Naive thymus-derived CD4-positive, alpha-beta T cell (primary cell): ENCODE data around the gene MYH7B. TPM values are rescaled to one million over a fixed set of nuclear protein-coding genes. Genes with fewer than 3 reads are reported as not detected.

ENCODE experiments used
- ATAC-seq: fragments of 150-1000 bp; cut with Tn5 transposase; 2 replicates; pipeline ENCODE4 v1.10.0; 2021; ENCODE audit warnings: mild to moderate bottlenecking, moderate library complexity
- CTCF ChIA-PET: fragments of 350-600 bp; sonication (Branson Sonifier 250); formaldehyde crosslinking; loops from one replicate; lab custom pipeline; 2021; ENCODE audit warnings: antibody characterized with exemption; lab: Charles Lee
- POLR2A ChIA-PET: fragments of 350-600 bp; sonication (Branson Sonifier 250); formaldehyde crosslinking; loops from one replicate; lab custom pipeline; 2021; ENCODE audit warnings: antibody characterized with exemption, inconsistent platforms; lab: Charles Lee
- DNase-seq, 9 donors: peaks; one replicate each; pipeline versions ENCODE4 v3.0.0 to v3.0.0-alpha.2; 2020 to 2022; ENCODE audit warnings: mixed read lengths in 1 of 9
- H3K27ac ChIP-seq: one replicate; pipeline ENCODE4 v1.7.0; 2013; ENCODE audit warnings: mild to moderate bottlenecking, low read depth, low read length, moderate library complexity
- H3K27me3 ChIP-seq, 2 donors: one replicate each; pipeline ENCODE4 v1.7.0; 2013; ENCODE audit warnings: low read length in 2 of 2, mild to moderate bottlenecking in 2 of 2, moderate library complexity in 2 of 2; ENCODE audit not compliant: control insufficient read depth in 2 of 2, insufficient read depth in 2 of 2
- H3K36me3 ChIP-seq, 3 experiments: 1 replicate in 2 of 3; 2 replicates in 1 of 3; pipeline ENCODE4 v1.7.0; 2013; ENCODE audit warnings: low read length in 3 of 3, mild to moderate bottlenecking in 3 of 3, moderate library complexity in 1 of 3; ENCODE audit not compliant: insufficient read depth in 3 of 3, control insufficient read depth in 2 of 3
- H3K4me1 ChIP-seq, 2 donors: one replicate each; pipeline ENCODE4 v1.7.0; 2013; ENCODE audit warnings: low read length in 2 of 2, mild to moderate bottlenecking in 2 of 2, moderate library complexity in 1 of 2; ENCODE audit not compliant: control insufficient read depth in 2 of 2, insufficient read depth in 2 of 2
- H3K4me3 ChIP-seq: 2 replicates; pipeline ENCODE4 v1.7.0; 2013; ENCODE audit warnings: mild to moderate bottlenecking, low read length
- H3K9me3 ChIP-seq, 3 experiments: 1 replicate in 2 of 3; 2 replicates in 1 of 3; pipeline ENCODE4 v1.7.0; 2013; ENCODE audit warnings: low read length in 3 of 3; ENCODE audit not compliant: control insufficient read depth in 2 of 3
- H3K27ac Mint-ChIP-seq, 9 donors: one replicate each; pipeline ENCODE4 v1.8.0; 2020 to 2022; ENCODE audit warnings: mixed read lengths in 9 of 9, mild to moderate bottlenecking in 8 of 9, moderate library complexity in 5 of 9, inconsistent platforms in 2 of 9
- H3K27me3 Mint-ChIP-seq, 5 donors: one replicate each; pipeline ENCODE4 v1.8.0; 2021 to 2022; ENCODE audit warnings: mixed read lengths in 5 of 5, mild to moderate bottlenecking in 1 of 5
- H3K36me3 Mint-ChIP-seq, 5 donors: one replicate each; pipeline ENCODE4 v1.8.0; 2020 to 2022; ENCODE audit warnings: mixed read lengths in 5 of 5, mild to moderate bottlenecking in 3 of 5, inconsistent platforms in 1 of 5
- H3K4me1 Mint-ChIP-seq, 7 donors: one replicate each; pipeline ENCODE4 v1.8.0; 2020 to 2022; ENCODE audit warnings: mixed read lengths in 7 of 7, mild to moderate bottlenecking in 3 of 7, inconsistent platforms in 1 of 7
- H3K4me3 Mint-ChIP-seq, 10 donors: one replicate each; pipeline ENCODE4 v1.8.0; 2020 to 2022; ENCODE audit warnings: mild to moderate bottlenecking in 10 of 10, mixed read lengths in 10 of 10, moderate library complexity in 6 of 10, inconsistent platforms in 2 of 10
- H3K9me3 Mint-ChIP-seq, 11 donors: one replicate each; pipeline ENCODE4 v1.8.0; 2020 to 2022; ENCODE audit warnings: mixed read lengths in 11 of 11, mild to moderate bottlenecking in 4 of 11, inconsistent platforms in 1 of 11, moderate library complexity in 1 of 11
- intact Hi-C, 2 donors: fragments of 100-400 bp; cut with micrococcal nuclease; formaldehyde crosslinking; loops; one replicate each; pipeline ENCODE4 v1.15.1; 2023
- polyA plus RNA-seq, 2 donors: library from polyadenylated mRNA; unstranded; fragments of 300-500 nt; fragmentation: Illumina TruSeq; gene quantifications; one replicate each; pipeline ENCODE4 v1.2.3, GENCODE V29; 2021
- total RNA-seq, 6 experiments: library from RNA in 5 of 6; stranded (reverse) in 5 of 6; gene quantifications; 1 replicate in 5 of 6; 2 replicates in 1 of 6; pipeline ENCODE4 v1.2.3 and lab custom pipeline; 2021 to 2026

Gene MYH7B
- total and polyA plus RNA-seq, 7 experiments from 2014 or later: 0.15 to 1.0 (median 0.48) TPM; not detected in 1

DNA sequence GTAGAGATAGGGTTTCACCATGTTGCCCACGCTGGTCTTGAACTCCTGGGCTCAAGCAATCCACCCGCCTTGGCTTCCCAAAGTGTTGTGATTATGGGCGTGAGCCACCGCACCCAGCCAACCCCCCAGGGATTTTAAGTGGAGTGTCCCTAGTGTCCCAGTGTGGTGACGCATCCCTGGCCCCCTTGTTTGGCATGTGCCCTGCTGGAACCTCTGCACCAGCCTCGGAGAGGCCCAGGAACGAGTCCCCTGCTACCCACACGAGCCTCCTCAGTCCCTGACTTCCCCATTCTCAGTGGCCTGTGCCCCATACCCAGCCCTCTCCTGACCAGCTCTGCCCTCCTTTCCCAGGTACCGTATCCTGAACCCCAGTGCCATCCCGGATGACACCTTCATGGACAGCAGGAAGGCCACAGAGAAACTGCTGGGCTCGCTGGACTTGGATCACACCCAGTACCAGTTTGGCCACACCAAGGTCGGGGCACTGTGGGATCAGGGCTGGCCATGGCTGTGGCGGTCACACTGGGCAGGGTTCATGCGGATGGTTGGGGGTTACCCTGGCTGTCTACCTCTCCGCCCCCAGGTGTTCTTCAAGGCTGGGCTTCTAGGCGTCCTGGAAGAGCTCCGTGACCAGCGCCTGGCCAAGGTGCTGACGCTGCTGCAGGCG lies 37.2 kb downstream of the MYH7B start:
- Mint-ChIP-seq H3K36me3 (peaks cover 0 to 19% (median 5%) of the 10 kb centered on the region in 5 donors), H3K4me3 (no peak overlapping the region), H3K27ac (no peak overlapping the region), H3K4me1 (peaks cover 0 to 3% (median 0%) of the 10 kb centered on the region in 7 donors), H3K9me3 (peaks cover 0 to 4% (median 0%) of the 10 kb centered on the region in 11 donors), H3K27me3 (no peaks in the 10 kb centered on the region)
- no peaks in the 10 kb centered on the region for H3K4me1 ChIP-seq
- H3K27ac ChIP-seq: no peak overlapping the region
- POLR2A ChIA-PET: no interaction called here
- CTCF ChIA-PET: no interaction called here
- H3K4me3 ChIP-seq: no peak overlapping the region
- no peak for ATAC-seq
- H3K9me3 ChIP-seq: no peaks in the 10 kb centered on the region
- H3K36me3 ChIP-seq: peaks cover 0 to 40% (median 0%) of the 10 kb centered on the region in 3 experiments
- intact Hi-C loops: no loop called here
- no peaks in the 10 kb centered on the region for H3K27me3 ChIP-seq
- no peak for DNase-seq

GRCh38 chr20:34993941-34994508 lies 38.4 kb downstream of the MYH7B start:
- POLR2A ChIA-PET: no interaction called here
- Histone ChIP-seq H3K27me3 (no peaks in the 10 kb centered on the region), H3K9me3 (no peaks in the 10 kb centered on the region), H3K27ac (no peak overlapping the region), H3K4me1 (no peaks in the 10 kb centered on the region), H3K4me3 (no peak overlapping the region), H3K36me3 (peaks cover 0 to 51% (median 0%) of the 10 kb centered on the region in 3 experiments)
- H3K27me3 Mint-ChIP-seq: no peaks in the 10 kb centered on the region
- CTCF ChIA-PET: no interaction called here
- intact Hi-C loops: no loop called here
- no peak for ATAC-seq
- no peak for DNase-seq
- H3K4me3 Mint-ChIP-seq: no peak overlapping the region
- peaks cover 4 to 28% (median 13%) of the 10 kb centered on the region in 5 donors for H3K36me3 Mint-ChIP-seq
- no peak overlapping the region for H3K27ac Mint-ChIP-seq
- H3K4me1 Mint-ChIP-seq: peaks cover 0 to 5% (median 0%) of the 10 kb centered on the region in 7 donors
- peaks cover 0 to 4% (median 0%) of the 10 kb centered on the region in 11 donors for H3K9me3 Mint-ChIP-seq

GRCh38 chr20:34994509-34995131 lies 39.0 kb downstream of the MYH7B start:
- Histone ChIP-seq H3K4me3 (no peak overlapping the region), H3K27ac (no peak overlapping the region), H3K27me3 (no peaks in the 10 kb centered on the region), H3K4me1 (no peaks in the 10 kb centered on the region), H3K36me3 (peaks cover 0 to 57% (median 0%) of the 10 kb centered on the region in 3 experiments), H3K9me3 (no peaks in the 10 kb centered on the region)
- Mint-ChIP-seq H3K27ac (no peak overlapping the region), H3K4me3 (no peak overlapping the region), H3K36me3 (peaks cover 4 to 33% (median 16%) of the 10 kb centered on the region in 5 donors), H3K4me1 (peaks cover 0 to 5% (median 0%) of the 10 kb centered on the region in 7 donors), H3K9me3 (peaks cover 0 to 7% (median 0%) of the 10 kb centered on the region in 11 donors), H3K27me3 (no peaks in the 10 kb centered on the region)
- ATAC-seq (no peak), DNase-seq (no peak)
- POLR2A ChIA-PET: no interaction called here
- CTCF ChIA-PET: no interaction called here
- intact Hi-C loops: no loop called here

DNA sequence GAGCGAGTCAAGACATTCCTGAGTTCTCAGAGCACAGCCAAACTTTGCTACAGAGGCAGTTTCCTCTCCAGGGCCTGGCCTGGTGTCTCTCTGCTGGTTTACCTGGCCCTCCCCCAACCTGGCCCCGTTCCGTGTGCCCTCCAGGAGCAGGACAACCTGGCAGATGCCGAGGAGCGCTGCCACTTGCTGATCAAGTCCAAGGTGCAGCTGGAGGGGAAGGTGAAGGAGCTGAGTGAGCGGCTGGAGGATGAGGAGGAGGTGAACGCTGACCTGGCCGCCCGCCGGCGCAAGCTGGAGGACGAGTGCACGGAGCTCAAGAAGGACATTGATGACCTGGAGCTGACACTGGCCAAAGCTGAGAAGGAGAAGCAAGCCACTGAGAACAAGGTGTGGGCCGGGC lies 39.5 kb downstream of the MYH7B start:
- intact Hi-C loops: no loop called here
- Mint-ChIP-seq H3K36me3 (peaks cover 4 to 35% (median 16%) of the 10 kb centered on the region in 5 donors), H3K4me3 (no peak overlapping the region), H3K4me1 (peaks cover 0 to 5% (median 0%) of the 10 kb centered on the region in 7 donors), H3K27me3 (no peaks in the 10 kb centered on the region), H3K9me3 (peaks cover 0 to 7% (median 0%) of the 10 kb centered on the region in 11 donors), H3K27ac (no peak overlapping the region)
- ChIA-PET CTCF (no interaction called here), POLR2A (no interaction called here)
- H3K9me3 ChIP-seq: no peaks in the 10 kb centered on the region
- no peak overlapping the region for H3K4me3 ChIP-seq
- H3K27me3 ChIP-seq: no peaks in the 10 kb centered on the region
- ATAC-seq: no peak
- H3K4me1 ChIP-seq: no peaks in the 10 kb centered on the region
- H3K36me3 ChIP-seq: peaks cover 0 to 63% (median 0%) of the 10 kb centered on the region in 3 experiments
- H3K27ac ChIP-seq: no peak overlapping the region
- DNase-seq: no peak

DNA sequence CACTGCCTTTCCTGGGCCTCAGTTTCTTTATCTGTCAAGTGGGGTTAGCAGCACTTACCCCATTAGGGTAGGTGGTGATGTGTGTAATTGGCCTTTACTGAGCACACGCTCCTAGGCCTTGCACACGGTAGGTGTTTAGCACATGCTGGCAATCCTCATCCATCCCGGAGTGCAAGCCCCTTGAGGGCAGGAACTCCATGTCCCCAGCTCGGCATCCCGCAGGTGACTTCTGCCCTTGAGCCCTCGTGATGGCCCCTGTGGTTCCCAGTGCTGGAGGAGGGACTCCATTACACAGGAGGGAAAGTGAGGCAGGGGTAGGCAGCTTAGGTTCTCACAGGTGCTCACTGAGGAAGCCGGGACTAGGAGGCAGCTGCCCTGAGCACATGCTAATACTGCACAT lies 40.0 kb downstream of the MYH7B start:
- no peak overlapping the region for H3K4me3 Mint-ChIP-seq
- POLR2A ChIA-PET: no interaction called here
- peaks cover 0 to 7% (median 0%) of the 10 kb centered on the region in 11 donors for H3K9me3 Mint-ChIP-seq
- no peak overlapping the region for H3K27ac ChIP-seq
- H3K4me3 ChIP-seq: no peak overlapping the region
- peaks cover 0 to 68% (median 0%) of the 10 kb centered on the region in 3 experiments for H3K36me3 ChIP-seq
- no peaks in the 10 kb centered on the region for H3K9me3 ChIP-seq
- peaks cover 5 to 37% (median 16%) of the 10 kb centered on the region in 5 donors for H3K36me3 Mint-ChIP-seq
- no peak overlapping the region for H3K27ac Mint-ChIP-seq
- no peaks in the 10 kb centered on the region for H3K4me1 ChIP-seq
- no peak for ATAC-seq
- no peaks in the 10 kb centered on the region for H3K27me3 ChIP-seq
- CTCF ChIA-PET: no interaction called here
- no peaks in the 10 kb centered on the region for H3K27me3 Mint-ChIP-seq
- H3K4me1 Mint-ChIP-seq: peaks cover 0 to 5% (median 0%) of the 10 kb centered on the region in 7 donors
- DNase-seq: no peak
- intact Hi-C loops: no loop called here

DNA sequence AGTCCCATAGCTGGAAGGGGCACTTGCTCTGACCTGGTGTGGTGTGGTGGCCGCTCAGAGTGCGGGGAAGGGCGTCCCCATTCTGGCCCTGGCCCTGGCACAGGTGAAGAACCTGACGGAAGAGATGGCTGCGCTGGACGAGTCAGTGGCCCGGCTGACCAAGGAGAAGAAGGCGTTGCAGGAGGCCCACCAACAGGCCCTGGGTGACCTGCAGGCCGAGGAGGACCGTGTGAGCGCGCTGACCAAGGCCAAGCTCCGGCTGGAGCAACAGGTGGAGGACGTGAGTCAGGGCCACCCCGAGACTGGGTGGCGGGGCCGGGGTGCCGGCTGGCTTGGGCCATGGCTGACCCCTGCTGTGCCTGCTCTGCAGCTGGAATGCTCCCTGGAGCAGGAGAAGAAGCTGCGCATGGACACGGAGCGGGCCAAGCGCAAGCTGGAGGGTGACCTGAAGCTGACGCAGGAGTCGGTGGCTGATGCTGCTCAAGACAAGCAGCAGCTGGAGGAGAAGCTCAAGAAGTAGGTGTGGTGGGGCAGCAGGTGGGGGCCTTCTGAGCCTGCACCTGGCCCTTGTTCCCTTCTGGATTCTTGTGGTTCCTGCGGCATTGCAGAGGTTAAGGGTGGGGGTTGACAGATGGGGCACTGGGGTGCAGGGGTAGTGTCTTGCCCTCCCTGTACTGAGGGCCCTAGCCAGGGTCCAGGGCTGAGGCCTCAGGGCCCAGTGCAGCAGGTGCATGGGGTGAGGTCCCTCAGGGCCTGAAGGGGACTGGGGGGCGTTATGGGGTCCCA lies 40.8 kb downstream of the MYH7B start:
- peak overlapping the region in 1 of 10 donors; percentile 52 for H3K4me3 Mint-ChIP-seq
- H3K27ac Mint-ChIP-seq: peak overlapping the region in 1 of 9 donors; percentile 51
- H3K4me1 Mint-ChIP-seq: peaks cover 0 to 5% (median 0%) of the 10 kb centered on the region in 7 donors
- intact Hi-C loops: no loop called here
- Histone ChIP-seq H3K4me1 (no peaks in the 10 kb centered on the region), H3K9me3 (no peaks in the 10 kb centered on the region), H3K27ac (no peak overlapping the region), H3K4me3 (no peak overlapping the region), H3K36me3 (peaks cover 0 to 75% (median 0%) of the 10 kb centered on the region in 3 experiments), H3K27me3 (no peaks in the 10 kb centered on the region)
- peaks cover 7 to 40% (median 16%) of the 10 kb centered on the region in 5 donors for H3K36me3 Mint-ChIP-seq
- ATAC-seq (no peak), DNase-seq (no peak)
- H3K9me3 Mint-ChIP-seq: peaks cover 0 to 8% (median 0%) of the 10 kb centered on the region in 11 donors
- ChIA-PET CTCF (no interaction called here), POLR2A (no interaction called here)
- H3K27me3 Mint-ChIP-seq: no peaks in the 10 kb centered on the region
